ENCODE results near the gene INPP5A. TPM values are rescaled to one million over a fixed set of nuclear protein-coding genes. Genes with fewer than 3 reads are reported as not detected.
"Not testable (repeated sequence)": the region's sequence is repeated elsewhere in the genome, so short reads cannot be mapped to it uniquely, and the experiment has no call there.

The INPP5A gene
- total RNA-seq, 1 donor from 2014 or later, result 30.6 TPM

DNA sequence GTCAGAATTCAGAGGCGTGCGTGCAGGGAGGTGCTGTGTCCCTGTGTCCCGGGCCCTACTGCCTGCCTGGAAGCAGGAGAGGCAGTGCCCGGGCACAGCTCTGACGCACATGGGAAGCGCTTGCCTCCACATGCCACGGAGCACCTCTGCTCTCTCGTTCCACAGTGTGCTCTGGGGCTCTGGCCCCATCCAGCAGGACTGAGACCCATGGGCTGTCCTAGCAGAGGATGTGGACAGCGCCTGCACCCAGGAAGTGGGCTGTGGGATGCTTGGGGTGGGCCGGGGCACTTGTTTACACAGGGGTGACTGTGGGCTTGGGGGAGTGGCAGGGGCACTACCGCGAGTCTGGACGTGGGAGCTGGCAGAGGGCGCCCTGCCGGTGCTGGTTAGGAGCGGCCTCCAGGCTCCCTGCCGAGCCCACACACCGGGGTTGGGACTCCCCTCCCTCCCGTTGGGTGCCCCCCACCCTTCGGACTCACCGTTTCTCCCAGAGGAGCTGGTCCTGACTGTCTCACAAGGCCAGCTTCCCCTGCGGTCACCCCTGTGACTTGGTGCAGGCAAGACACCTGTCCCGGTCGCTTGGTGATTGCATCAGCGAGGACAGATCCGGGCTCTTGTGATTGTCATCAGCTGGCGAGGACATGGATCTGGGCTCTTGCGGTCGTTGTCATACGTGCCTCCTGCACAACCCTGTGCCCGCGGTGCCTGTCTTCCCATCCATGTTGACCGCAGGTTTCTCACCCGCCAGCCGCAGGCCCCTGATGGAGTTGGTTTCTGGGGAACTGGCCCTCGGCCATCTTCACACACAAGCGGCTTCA lies 165.2 kb downstream of the INPP5A start:
- Mint-ChIP-seq H3K4me3 (ENCODE audit: low read depth) (no peak overlapping the region), H3K4me1 (ENCODE audit: low read depth) (peaks cover 5% of the 10 kb centered on the region), H3K27me3 (peaks cover 3% of the 10 kb centered on the region), H3K9me3 (ENCODE audit: low read depth) (peaks cover 14% of the 10 kb centered on the region), H3K36me3 (ENCODE audit: insufficient read depth) (peaks cover 44% of the 10 kb centered on the region), H3K27ac (no peak overlapping the region)
- no peak for TF ChIP-seq CTCF (IDR thresholded peaks at IDR 0.05; ENCODE audit: unreplicated experiment)
- no peak for DNase-seq (ENCODE audit: low spot score, unreplicated experiment)

DNA sequence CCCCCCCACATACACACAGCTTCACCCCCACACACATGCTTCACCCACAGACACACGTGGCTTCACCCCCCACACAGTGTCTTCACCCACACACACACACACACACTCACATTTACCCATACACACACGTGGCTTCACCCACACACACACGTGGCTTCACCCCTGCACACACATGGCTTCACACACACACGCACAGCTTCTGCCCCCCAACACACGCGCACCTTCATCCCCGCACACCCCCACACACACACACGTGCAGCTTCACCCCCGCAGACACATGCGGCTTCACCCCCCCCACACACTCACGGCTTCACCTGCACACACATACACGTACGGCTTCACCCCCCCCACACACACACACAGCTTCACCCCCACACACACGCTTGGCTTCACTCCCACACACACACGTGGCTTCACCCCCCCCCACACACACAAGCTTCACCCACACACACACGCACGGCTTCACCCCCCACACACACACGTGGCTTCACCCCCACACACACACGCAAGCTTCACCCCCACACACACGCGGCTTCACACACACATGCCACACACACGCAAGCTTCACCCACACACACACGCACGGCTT lies 165.9 kb downstream of the INPP5A start:
- no peak for DNase-seq (ENCODE audit: low spot score, unreplicated experiment)
- Mint-ChIP-seq H3K9me3 (ENCODE audit: low read depth) (peaks cover 14% of the 10 kb centered on the region), H3K27me3 (peaks cover under 1% of the 10 kb centered on the region), H3K4me1 (ENCODE audit: low read depth) (peaks cover 5% of the 10 kb centered on the region), H3K27ac (no peak overlapping the region), H3K36me3 (ENCODE audit: insufficient read depth) (peaks cover 43% of the 10 kb centered on the region), H3K4me3 (ENCODE audit: low read depth) (no peak overlapping the region)
- no peak for TF ChIP-seq CTCF (IDR thresholded peaks at IDR 0.05; ENCODE audit: unreplicated experiment)

GRCh38 chr10:132704008-132704814 lies 166.6 kb downstream of the INPP5A start:
- DNase-seq (ENCODE audit: low spot score, unreplicated experiment), result no peak
- Mint-ChIP-seq H3K4me1 (ENCODE audit: low read depth) (peaks cover 5% of the 10 kb centered on the region), H3K36me3 (ENCODE audit: insufficient read depth) (peaks cover 43% of the 10 kb centered on the region), H3K27me3 (no peaks in the 10 kb centered on the region), H3K27ac (no peak overlapping the region), H3K4me3 (ENCODE audit: low read depth) (no peak overlapping the region), H3K9me3 (ENCODE audit: low read depth) (peaks cover 14% of the 10 kb centered on the region)
- TF ChIP-seq CTCF (IDR thresholded peaks at IDR 0.05; ENCODE audit: unreplicated experiment), result no peak

GRCh38 chr10:132704815-132705064 lies 167.2 kb downstream of the INPP5A start:
- not testable (repeated sequence) for DNase-seq (ENCODE audit: low spot score, unreplicated experiment); H3K4me1 Mint-ChIP-seq (ENCODE audit: low read depth); H3K4me3 Mint-ChIP-seq (ENCODE audit: low read depth); H3K27me3 Mint-ChIP-seq; H3K27ac Mint-ChIP-seq
- H3K36me3 Mint-ChIP-seq (ENCODE audit: insufficient read depth), result peaks cover 43% of the 10 kb centered on the region
- peaks cover 14% of the 10 kb centered on the region for H3K9me3 Mint-ChIP-seq (ENCODE audit: low read depth)

GRCh38 chr10:132705173-132705572 lies 167.6 kb downstream of the INPP5A start:
- H3K27ac Mint-ChIP-seq, result no peak overlapping the region
- no peak for DNase-seq (ENCODE audit: low spot score, unreplicated experiment)

More at GRCh38 chr10:132705173-132705572, 167.6 kb downstream of the INPP5A start:
- Mint-ChIP-seq H3K4me1 (ENCODE audit: low read depth) (peaks cover 5% of the 10 kb centered on the region), H3K36me3 (ENCODE audit: insufficient read depth) (peaks cover 45% of the 10 kb centered on the region), H3K9me3 (ENCODE audit: low read depth) (peaks cover 14% of the 10 kb centered on the region), H3K4me3 (ENCODE audit: low read depth) (no peak overlapping the region), H3K27me3 (no peaks in the 10 kb centered on the region)
- no peak for TF ChIP-seq CTCF (IDR thresholded peaks at IDR 0.05; ENCODE audit: unreplicated experiment)

All from progenitor cell of endocrine pancreas (in vitro differentiated cells).